GM12872 (cell line): ENCODE data around the gene PNPLA8.

Experiments used
- TF ChIP-seq, protein P1 (sequence below): IDR thresholded peaks from 3 replicates; pipeline ENCODE4 v1.5.1; 2011; ENCODE audit warnings: low read depth, mild to moderate bottlenecking, low read length, moderate library complexity; ENCODE audit not compliant: insufficient read depth

Gene PNPLA8

DNA sequence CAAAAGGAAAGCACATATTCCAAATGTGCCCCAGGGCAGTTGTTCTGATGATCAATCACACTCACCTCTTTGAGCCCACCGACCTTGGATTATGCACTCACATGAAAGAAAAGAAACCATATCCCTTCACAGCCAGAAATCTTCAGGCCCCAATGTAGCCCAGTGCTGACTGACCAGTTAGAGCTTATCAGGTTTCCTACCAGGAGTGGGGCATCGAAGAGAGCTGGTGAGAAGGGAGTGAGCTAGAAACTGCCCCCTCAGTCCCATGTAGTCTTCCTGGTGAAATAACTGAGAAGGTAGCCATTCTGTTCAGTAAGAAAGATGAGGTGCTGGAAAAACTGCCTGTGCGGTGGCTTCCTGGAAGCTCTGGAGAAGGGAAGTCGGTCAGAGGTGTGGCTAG is 101.9 kb downstream of the PNPLA8 start:
- TF ChIP-seq, protein P1, sequence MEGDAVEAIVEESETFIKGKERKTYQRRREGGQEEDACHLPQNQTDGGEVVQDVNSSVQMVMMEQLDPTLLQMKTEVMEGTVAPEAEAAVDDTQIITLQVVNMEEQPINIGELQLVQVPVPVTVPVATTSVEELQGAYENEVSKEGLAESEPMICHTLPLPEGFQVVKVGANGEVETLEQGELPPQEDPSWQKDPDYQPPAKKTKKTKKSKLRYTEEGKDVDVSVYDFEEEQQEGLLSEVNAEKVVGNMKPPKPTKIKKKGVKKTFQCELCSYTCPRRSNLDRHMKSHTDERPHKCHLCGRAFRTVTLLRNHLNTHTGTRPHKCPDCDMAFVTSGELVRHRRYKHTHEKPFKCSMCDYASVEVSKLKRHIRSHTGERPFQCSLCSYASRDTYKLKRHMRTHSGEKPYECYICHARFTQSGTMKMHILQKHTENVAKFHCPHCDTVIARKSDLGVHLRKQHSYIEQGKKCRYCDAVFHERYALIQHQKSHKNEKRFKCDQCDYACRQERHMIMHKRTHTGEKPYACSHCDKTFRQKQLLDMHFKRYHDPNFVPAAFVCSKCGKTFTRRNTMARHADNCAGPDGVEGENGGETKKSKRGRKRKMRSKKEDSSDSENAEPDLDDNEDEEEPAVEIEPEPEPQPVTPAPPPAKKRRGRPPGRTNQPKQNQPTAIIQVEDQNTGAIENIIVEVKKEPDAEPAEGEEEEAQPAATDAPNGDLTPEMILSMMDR, result no peak

DNA sequence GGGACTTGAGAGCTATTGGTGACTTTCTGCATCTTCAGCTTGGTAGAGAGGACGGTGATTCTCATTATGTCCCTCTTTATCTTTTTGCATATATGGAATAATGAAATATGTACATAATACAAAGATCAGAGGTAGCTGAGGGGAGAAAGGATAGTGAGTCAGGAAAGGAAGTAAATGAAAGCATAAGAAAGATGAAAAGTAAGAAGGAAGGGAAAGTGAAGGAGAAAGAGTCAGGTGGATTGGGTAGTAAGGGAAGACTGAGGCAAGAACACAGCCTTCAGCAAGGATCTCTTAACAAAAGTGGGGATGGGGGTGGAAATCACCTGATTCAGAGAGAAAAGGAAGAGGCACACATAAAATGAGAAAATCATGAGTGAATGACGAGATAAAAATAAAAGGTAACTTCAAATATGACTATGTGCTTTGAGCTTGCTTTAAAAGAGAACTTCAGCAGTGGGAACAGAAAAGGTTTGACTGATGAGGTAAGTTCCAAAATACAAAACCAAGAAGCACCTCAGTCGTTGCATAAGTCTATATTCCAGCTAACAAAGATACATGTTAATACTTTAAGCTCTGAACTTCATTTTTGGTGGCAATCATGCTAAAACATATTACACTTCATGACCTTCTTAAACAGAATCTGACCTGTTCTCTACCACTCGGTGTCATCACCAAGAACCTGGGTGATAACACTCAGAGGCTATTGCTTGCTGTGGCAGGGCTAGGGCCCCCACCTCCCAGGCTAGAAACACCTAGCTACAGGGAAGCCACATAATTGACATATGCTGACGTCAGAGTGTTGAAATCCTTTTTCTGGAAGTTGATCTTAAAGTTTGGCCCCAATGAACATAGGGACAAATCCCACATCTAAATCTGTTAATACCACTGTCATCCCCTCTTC is 102.6 kb downstream of the PNPLA8 start:
- TF ChIP-seq, protein P1, result no peak

DNA sequence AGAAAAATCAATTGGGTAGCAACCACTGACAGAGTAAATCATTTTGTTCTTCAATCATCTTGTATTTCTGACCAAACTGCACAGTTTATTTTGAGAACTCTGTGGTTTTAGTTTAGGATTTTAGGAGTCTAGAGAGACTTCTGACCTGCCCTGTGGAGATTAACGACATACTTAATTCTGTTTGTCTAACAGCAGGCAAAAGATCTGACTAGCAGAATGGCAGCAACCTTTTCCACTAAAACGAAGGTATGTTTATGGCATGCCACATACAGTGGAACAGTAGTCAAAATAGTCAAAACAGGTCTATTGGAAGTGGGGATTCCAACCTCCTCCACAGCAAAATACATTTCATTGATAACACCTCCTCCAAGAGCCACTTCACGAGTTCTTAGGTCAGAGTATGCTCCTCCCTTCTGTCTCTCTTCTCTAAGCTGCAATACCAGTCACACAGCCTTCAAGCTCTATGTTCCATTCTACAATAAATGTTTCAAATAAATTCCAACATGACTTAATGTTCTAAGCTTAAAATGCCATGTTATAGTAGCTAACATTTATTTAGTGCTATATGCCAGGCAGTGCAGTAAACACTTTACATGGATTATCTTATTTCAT is 104.1 kb downstream of the PNPLA8 start:
- TF ChIP-seq, protein P1, result no peak
